GM23248 (cell line): ENCODE data around the gene UMAD1. TPM values are rescaled to one million over a fixed set of nuclear protein-coding genes. Genes with fewer than 3 reads are reported as not detected.
"Not testable (repeated sequence)": the region's sequence is repeated elsewhere in the genome, so short reads cannot be mapped to it uniquely, and the experiment has no call there.

Source experiments
- DNase-seq: peaks from one replicate; pipeline ENCODE4 v3.0.0-alpha.2; 2015
- H2AFZ ChIP-seq: fragments of 200-600 bp; sonication (generic); 2 replicates; pipeline ENCODE4 v1.6.1; 2016; ENCODE audit warnings: antibody characterized with exemption
- H3F3A ChIP-seq: fragments of 200-600 bp; sonication (generic); 2 replicates; pipeline ENCODE4 v1.6.1; 2016; ENCODE audit warnings: mild to moderate bottlenecking, antibody characterized with exemption, mixed run types; ENCODE audit not compliant: insufficient read depth
- H3K27ac ChIP-seq: fragments of 200-600 bp; sonication (generic); 2 replicates; pipeline ENCODE4 v1.5.1; 2016; ENCODE audit warnings: mild to moderate bottlenecking
- H3K27me3 ChIP-seq: fragments of 200-600 bp; sonication (generic); replicated peaks from 2 replicates; pipeline ENCODE4 v1.6.1; 2016; ENCODE audit warnings: mild to moderate bottlenecking; ENCODE audit not compliant: insufficient read depth
- H3K36me3 ChIP-seq: fragments of 200-600 bp; sonication (generic); 2 replicates; pipeline ENCODE4 v1.6.1; 2016; ENCODE audit warnings: low read depth, mild to moderate bottlenecking
- H3K4me1 ChIP-seq: fragments of 200-600 bp; sonication (generic); 2 replicates; pipeline ENCODE4 v1.6.1; 2016; ENCODE audit warnings: mild to moderate bottlenecking; ENCODE audit not compliant: insufficient read depth
- H3K4me2 ChIP-seq: fragments of 200-600 bp; sonication (generic); one replicate; pipeline ENCODE4 v1.6.1; 2016; ENCODE audit warnings: mild to moderate bottlenecking; ENCODE audit not compliant: unreplicated experiment
- H3K4me3 ChIP-seq: fragments of 200-600 bp; sonication (generic); 2 replicates; pipeline ENCODE4 v1.5.1; 2016; ENCODE audit warnings: mild to moderate bottlenecking
- H3K79me2 ChIP-seq: fragments of 200-600 bp; sonication (generic); 2 replicates; pipeline ENCODE4 v1.6.1; 2016; ENCODE audit warnings: mild to moderate bottlenecking; ENCODE audit not compliant: insufficient read depth
- H3K9ac ChIP-seq: fragments of 200-600 bp; sonication (generic); 2 replicates; pipeline ENCODE4 v1.6.1; 2016; ENCODE audit warnings: mild to moderate bottlenecking
- H3K9me2 ChIP-seq: fragments of 200-600 bp; sonication (generic); 2 replicates; pipeline ENCODE4 v1.6.1; 2016; ENCODE audit warnings: mixed run types, mild to moderate bottlenecking, moderate library complexity; ENCODE audit not compliant: insufficient read depth
- H3K9me3 ChIP-seq: fragments of 200-600 bp; sonication (generic); one replicate; pipeline ENCODE4 v1.6.1; 2017; ENCODE audit warnings: low read depth
- H4K20me1 ChIP-seq: fragments of 200-600 bp; sonication (generic); 2 replicates; pipeline ENCODE4 v1.6.0; 2016; ENCODE audit not compliant: insufficient read depth
- EZH2 ChIP-seq: fragments of 200-600 bp; sonication (generic); IDR thresholded peaks from 2 replicates; pipeline ENCODE4 v1.6.1; 2018; ENCODE audit warnings: antibody characterized with exemption, mild to moderate bottlenecking; ENCODE audit not compliant: insufficient read depth, poor library complexity, severe bottlenecking
- EZH2phosphoT487 ChIP-seq: fragments of 200-600 bp; sonication (generic); IDR thresholded peaks from 2 replicates; pipeline ENCODE4 v1.6.1; 2018; ENCODE audit warnings: antibody characterized with exemption, moderate library complexity, mild to moderate bottlenecking, low read depth; ENCODE audit not compliant: insufficient read depth
- WGBS, 2 experiments: methylation state at CpG; one replicate each; pipeline ENCODE4 v1.1.6; 2015 to 2017; ENCODE audit warnings: low lambda C conversion rate in 2 of 2, low coverage in 1 of 2; ENCODE audit errors: missing lambda C conversion rate in 2 of 2; 5-methylcytosine and 5-hydroxymethylcytosine counted together
- in situ Hi-C: fragments of 300-500 bp; cut with MboI; formaldehyde crosslinking; loops from 2 replicates; pipeline ENCODE4 v1.15.0; 2020
- polyA plus RNA-seq: library from polyadenylated mRNA; unstranded; fragments of >200 nt; fragmentation: Nextera tagmentation; extraction: Ambion mirVana; gene quantifications from 2 replicates; pipeline ENCODE4 v1.2.1, GENCODE V29; 2016
- total RNA-seq: library from RNA; depleted of rRNA; stranded (reverse); fragments of >200 nt; shearing (Covaris generic); gene quantifications from 2 replicates; pipeline ENCODE4 v1.2.3, GENCODE V29; 2014

The UMAD1 gene
- total and polyA plus RNA-seq, 2 experiments from 2014 or later = 11.8 to 18.6 TPM

DNA sequence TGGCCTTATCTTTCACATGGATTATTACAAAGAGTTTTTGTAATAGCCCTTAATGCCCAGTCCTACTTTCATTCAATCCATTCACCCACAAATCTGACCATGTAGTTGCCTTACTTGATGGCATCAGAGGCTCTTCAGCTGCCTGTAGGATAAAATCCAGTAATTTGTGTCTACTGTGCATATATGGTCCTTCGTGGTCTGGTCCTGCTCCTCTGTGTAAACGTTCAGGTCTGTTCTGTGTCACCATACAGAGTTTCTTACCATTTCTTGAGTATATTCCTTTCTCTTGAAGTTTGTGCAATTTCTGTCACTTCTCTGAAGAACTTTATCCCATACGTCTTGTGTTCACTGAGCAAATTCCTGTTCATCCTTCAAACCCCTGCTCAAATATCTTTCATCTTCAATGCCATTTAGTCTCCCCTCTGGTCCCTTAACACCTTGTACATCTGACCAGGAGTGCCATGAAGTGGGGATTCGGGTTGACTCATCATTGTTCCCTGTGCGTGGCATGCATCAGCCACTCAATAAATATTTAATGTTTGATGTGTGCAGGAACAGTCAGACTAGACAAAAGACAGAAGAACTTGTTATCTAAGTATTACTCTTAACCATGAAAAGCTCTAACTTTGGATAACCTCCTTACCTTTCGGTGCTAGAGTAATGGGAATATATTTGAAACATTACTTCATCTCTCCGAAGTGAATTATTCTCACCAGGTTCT lies 176.4 kb downstream of the UMAD1 start:
- no peak overlapping the region for H3K4me2 ChIP-seq
- no peak overlapping the region for H3K9ac ChIP-seq
- no peaks in the 10 kb centered on the region for H3K9me2 ChIP-seq
- no peak overlapping the region for H3K27ac ChIP-seq
- no peaks in the 10 kb centered on the region for H3F3A ChIP-seq
- in situ Hi-C loops = no loop called here
- no peak overlapping the region for H2AFZ ChIP-seq
- no peak overlapping the region for H3K4me3 ChIP-seq
- no peak for TF ChIP-seq EZH2phosphoT487
- no peak for TF ChIP-seq EZH2
- H3K9me3 ChIP-seq = no peaks in the 10 kb centered on the region
- DNase-seq = no peak
- no peaks in the 10 kb centered on the region for H3K4me1 ChIP-seq
- 72 to 79% methylated on average over 7 of the region's 7 CpGs for WGBS, 2 experiments
- no peaks in the 10 kb centered on the region for H3K27me3 ChIP-seq
- no peaks in the 10 kb centered on the region for H4K20me1 ChIP-seq
- H3K36me3 ChIP-seq = no peaks in the 10 kb centered on the region
- H3K79me2 ChIP-seq = no peaks in the 10 kb centered on the region

DNA sequence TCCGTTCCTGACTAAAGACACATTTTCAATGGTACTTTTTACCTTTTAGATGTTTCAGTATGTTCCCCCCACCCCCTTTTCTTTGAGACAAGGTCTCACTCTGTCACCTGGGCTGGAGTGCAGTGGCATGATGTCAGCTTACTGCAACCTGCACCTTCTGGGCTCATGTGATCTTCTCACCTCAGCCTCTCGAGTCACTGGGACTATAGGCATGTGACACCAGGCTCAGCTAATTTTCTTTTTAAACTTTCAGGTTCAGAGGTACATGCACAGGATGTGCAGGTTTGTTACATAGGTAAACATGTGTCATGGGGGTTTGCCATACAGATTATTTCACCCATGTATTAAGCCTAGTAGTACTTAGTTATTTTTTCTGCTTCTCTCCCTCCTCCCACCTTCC lies 177.2 kb downstream of the UMAD1 start:
- WGBS, 2 experiments = 75 to 83% methylated on average over 2 of the region's 2 CpGs
- Histone ChIP-seq H3K4me1 (no peaks in the 10 kb centered on the region), H4K20me1 (no peaks in the 10 kb centered on the region), H3K36me3 (no peaks in the 10 kb centered on the region), H3K27ac (no peak overlapping the region), H3K9me2 (no peaks in the 10 kb centered on the region), H3K27me3 (no peaks in the 10 kb centered on the region), H3K4me2 (no peak overlapping the region), H2AFZ (no peak overlapping the region), H3F3A (no peaks in the 10 kb centered on the region), H3K9ac (no peak overlapping the region), H3K9me3 (no peaks in the 10 kb centered on the region), H3K79me2 (no peaks in the 10 kb centered on the region), H3K4me3 (no peak overlapping the region)
- DNase-seq = no peak
- in situ Hi-C loops = no loop called here
- TF ChIP-seq EZH2phosphoT487 = no peak
- TF ChIP-seq EZH2 = no peak

DNA sequence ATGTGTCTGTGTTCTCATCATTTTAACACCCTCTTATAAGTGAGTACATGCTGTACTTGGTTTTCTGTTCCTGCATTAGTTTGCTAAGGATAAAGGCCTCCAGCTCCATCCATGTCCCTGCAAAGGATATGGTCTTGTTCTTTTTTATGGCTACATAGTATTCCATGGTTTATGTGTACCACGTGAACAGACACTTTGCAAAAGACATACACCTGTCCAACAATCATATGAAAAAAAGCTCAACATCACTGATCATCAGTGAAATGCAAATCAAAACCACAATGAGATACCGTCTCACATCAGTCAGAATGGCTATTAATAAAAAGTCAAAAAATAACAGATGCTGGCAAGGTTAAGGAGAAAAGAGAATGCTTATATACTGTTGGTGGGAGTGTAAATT lies 177.6 kb downstream of the UMAD1 start:
- H3K27ac ChIP-seq, H3K9me3 ChIP-seq, H3K36me3 ChIP-seq, H3K9me2 ChIP-seq, in situ Hi-C loops, H3K4me1 ChIP-seq, H4K20me1 ChIP-seq, DNase-seq, H3K27me3 ChIP-seq, H3F3A ChIP-seq, H3K4me2 ChIP-seq, H3K4me3 ChIP-seq, H2AFZ ChIP-seq, H3K9ac ChIP-seq, H3K79me2 ChIP-seq: not testable (repeated sequence)
- WGBS, 2 experiments = 89 to 97% methylated on average over 2 of the region's 2 CpGs

DNA sequence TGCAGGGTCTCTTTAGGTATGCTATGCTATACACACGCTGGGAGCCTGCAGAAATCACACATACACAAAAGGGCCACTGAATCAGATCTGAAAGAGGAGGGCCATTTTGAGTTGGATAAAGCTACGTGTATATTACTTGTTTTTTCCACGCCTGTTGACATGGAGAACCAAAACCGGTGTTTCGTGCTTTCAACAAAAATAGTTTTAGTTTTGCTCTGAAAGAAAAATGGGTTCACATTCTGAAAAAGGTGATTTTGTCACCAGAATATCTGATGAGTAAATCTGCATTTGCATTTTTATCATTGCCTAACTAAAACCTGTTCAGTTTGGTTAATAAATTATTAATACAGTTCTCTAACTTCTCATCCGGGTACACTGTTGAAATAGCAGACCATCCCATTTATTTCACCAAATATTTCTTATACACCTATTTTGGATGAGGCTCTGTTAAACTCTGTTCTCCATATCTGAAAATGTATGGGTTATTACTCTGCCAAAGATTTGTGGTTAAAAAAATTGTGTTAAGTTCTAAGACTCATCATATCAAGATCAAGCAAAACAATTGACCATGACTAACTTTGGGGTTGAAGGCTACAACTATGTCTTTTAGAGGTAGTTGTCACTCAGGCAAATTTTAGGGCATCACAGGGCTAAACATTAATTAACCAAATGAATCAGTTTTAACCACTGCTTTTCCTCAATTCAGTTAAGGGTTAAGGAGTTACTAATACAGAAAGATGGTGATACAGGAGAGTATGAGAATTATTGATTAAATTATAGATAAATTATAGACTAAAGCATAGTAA lies 179.1 kb downstream of the UMAD1 start:
- WGBS, 2 experiments = 75 to 76% methylated on average over 6 of the region's 6 CpGs
- Histone ChIP-seq H3K4me2 (no peak overlapping the region), H3K27me3 (no peaks in the 10 kb centered on the region), H3K27ac (no peak overlapping the region), H2AFZ (no peak overlapping the region), H3K4me3 (no peak overlapping the region), H3K79me2 (no peaks in the 10 kb centered on the region), H4K20me1 (no peaks in the 10 kb centered on the region), H3K9me3 (no peaks in the 10 kb centered on the region), H3K36me3 (no peaks in the 10 kb centered on the region), H3K9ac (no peak overlapping the region), H3K4me1 (no peaks in the 10 kb centered on the region), H3F3A (no peaks in the 10 kb centered on the region), H3K9me2 (no peaks in the 10 kb centered on the region)
- no peak for DNase-seq
- TF ChIP-seq EZH2phosphoT487 = no peak
- TF ChIP-seq EZH2 = no peak
- in situ Hi-C loops = no loop called here
